Liver (tissue), 3 donors: ENCODE measurements around the gene RDX.

Experiments used
- JUND ChIP-seq, 2 donors: IDR thresholded peaks; 2 replicates each; pipeline ENCODE4 v1.6.1; 2016; ENCODE audit warnings: antibody characterized with exemption in 2 of 2
- NR2F2 ChIP-seq: IDR thresholded peaks from 2 replicates; pipeline ENCODE4 v1.6.1; 2016; ENCODE audit warnings: antibody characterized with exemption
- RAD21 ChIP-seq, 2 donors: IDR thresholded peaks; 2 replicates each; pipeline ENCODE4 v1.6.1; 2016; ENCODE audit warnings: antibody characterized with exemption in 2 of 2, mild to moderate bottlenecking in 2 of 2
- TF ChIP-seq, protein P1 (sequence below): fragments of 150-350 bp; IDR thresholded peaks from 2 replicates; pipeline ENCODE4 v1.5.1; 2017; ENCODE audit warnings: improper control_type of control experiment, low read depth, low read length; ENCODE audit not compliant: missing input control
- TF ChIP-seq, protein P2 (sequence below): IDR thresholded peaks from 2 replicates; pipeline ENCODE4 v1.6.1; 2016; ENCODE audit warnings: antibody characterized with exemption
- donor health status: healthy.
- donor health status: healthy.

DNA sequence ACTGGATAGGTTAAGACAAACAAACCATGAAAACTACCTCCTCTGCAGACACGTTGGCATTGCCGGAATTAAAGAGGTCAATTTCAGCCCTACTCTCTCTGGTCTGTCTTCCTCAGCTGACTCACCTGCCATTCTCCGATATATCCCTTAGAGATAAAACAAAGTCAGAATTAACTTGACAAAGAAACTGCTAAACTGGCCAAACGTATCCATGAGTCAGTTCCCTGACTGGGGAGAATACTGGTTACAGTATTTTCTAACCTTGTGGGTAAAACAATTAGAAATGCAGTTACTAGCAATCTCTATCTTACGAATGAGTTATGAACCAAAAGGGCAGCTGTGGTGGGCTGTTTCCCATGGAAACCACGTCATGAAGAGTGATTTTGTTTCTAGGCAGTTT, 96.2 kb downstream of the RDX start:
- TF ChIP-seq, protein P1, sequence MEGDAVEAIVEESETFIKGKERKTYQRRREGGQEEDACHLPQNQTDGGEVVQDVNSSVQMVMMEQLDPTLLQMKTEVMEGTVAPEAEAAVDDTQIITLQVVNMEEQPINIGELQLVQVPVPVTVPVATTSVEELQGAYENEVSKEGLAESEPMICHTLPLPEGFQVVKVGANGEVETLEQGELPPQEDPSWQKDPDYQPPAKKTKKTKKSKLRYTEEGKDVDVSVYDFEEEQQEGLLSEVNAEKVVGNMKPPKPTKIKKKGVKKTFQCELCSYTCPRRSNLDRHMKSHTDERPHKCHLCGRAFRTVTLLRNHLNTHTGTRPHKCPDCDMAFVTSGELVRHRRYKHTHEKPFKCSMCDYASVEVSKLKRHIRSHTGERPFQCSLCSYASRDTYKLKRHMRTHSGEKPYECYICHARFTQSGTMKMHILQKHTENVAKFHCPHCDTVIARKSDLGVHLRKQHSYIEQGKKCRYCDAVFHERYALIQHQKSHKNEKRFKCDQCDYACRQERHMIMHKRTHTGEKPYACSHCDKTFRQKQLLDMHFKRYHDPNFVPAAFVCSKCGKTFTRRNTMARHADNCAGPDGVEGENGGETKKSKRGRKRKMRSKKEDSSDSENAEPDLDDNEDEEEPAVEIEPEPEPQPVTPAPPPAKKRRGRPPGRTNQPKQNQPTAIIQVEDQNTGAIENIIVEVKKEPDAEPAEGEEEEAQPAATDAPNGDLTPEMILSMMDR: no peak
- TF ChIP-seq, protein P2, sequence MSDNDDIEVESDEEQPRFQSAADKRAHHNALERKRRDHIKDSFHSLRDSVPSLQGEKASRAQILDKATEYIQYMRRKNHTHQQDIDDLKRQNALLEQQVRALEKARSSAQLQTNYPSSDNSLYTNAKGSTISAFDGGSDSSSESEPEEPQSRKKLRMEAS: no peak
- TF ChIP-seq RAD21 (IDR thresholded peaks at IDR 0.05): no peak
- TF ChIP-seq JUND (IDR thresholded peaks at IDR 0.05): no peak
- no peak for TF ChIP-seq NR2F2
